Measurements from ENCODE around the gene TMC1. TPM values are rescaled to one million over a fixed set of nuclear protein-coding genes. Genes with fewer than 3 reads are reported as not detected.
"Not testable (repeated sequence)": the region's sequence is repeated elsewhere in the genome, so short reads cannot be mapped to it uniquely, and the experiment has no call there.

TMC1 gene
- polyA plus RNA-seq, 1 donor, result 1.3 TPM

GRCh38 chr9:72772661-72773060 lies 251.3 kb downstream of the TMC1 start:
- DNase-seq, result no peak

GRCh38 chr9:72773570-72773969 lies 252.2 kb downstream of the TMC1 start:
- DNase-seq, result no peak

GRCh38 chr9:72775570-72775969 lies 254.2 kb downstream of the TMC1 start:
- no peak for DNase-seq

- DNase-seq, result no peak
These were observed 258.2 kb downstream of the TMC1 start for GRCh38 chr9:72779614-72780013.

GRCh38 chr9:72786948-72787347 lies 265.5 kb downstream of the TMC1 start:
- DNase-seq, result no peak

- no peak for DNase-seq
These were observed 267.7 kb downstream of the TMC1 start for GRCh38 chr9:72788966-72789735.

- DNase-seq, result no peak
These were observed 268.5 kb downstream of the TMC1 start for GRCh38 chr9:72789885-72790284.

GRCh38 chr9:72790989-72791388 lies 269.6 kb downstream of the TMC1 start:
- no peak for DNase-seq

GRCh38 chr9:72791436-72791835 lies 270.0 kb downstream of the TMC1 start:
- no peak for DNase-seq

GRCh38 chr9:72794946-72795345 lies 273.5 kb downstream of the TMC1 start:
- no peak for DNase-seq

- DNase-seq, result no peak
These were observed 279.1 kb downstream of the TMC1 start for GRCh38 chr9:72800328-72800994.

- no peak for DNase-seq
These were observed 283.8 kb downstream of the TMC1 start for GRCh38 chr9:72805238-72805637.

- DNase-seq, result not testable (repeated sequence)
These were observed 285.0 kb downstream of the TMC1 start for GRCh38 chr9:72806313-72806809.

- no peak for DNase-seq
These were observed 286.5 kb downstream of the TMC1 start for GRCh38 chr9:72807765-72808445.

- no peak for DNase-seq
These were observed 287.0 kb downstream of the TMC1 start for GRCh38 chr9:72808446-72808768.

GRCh38 chr9:72809586-72809985 lies 288.2 kb downstream of the TMC1 start:
- no peak for DNase-seq

- peak; percentile 43 for DNase-seq
These were observed 291.2 kb downstream of the TMC1 start for GRCh38 chr9:72812559-72813111.

GRCh38 chr9:72813544-72813943 lies 292.1 kb downstream of the TMC1 start:
- DNase-seq, result no peak

- no peak for DNase-seq
These were observed 292.7 kb downstream of the TMC1 start for GRCh38 chr9:72814083-72814597.

GRCh38 chr9:72816666-72817065 lies 295.3 kb downstream of the TMC1 start:
- no peak for DNase-seq

GRCh38 chr9:72817413-72817812 lies 296.0 kb downstream of the TMC1 start:
- DNase-seq, result no peak

- no peak for DNase-seq
These were observed 297.0 kb downstream of the TMC1 start for GRCh38 chr9:72818385-72818784.

GRCh38 chr9:72823971-72824370 lies 302.6 kb downstream of the TMC1 start:
- DNase-seq, result no peak
